HG03196 (cell line): ENCODE measurements around the gene INTS6.
A peak's percentile ranks its signal among the peaks of the same experiment; 100 is the strongest.

Experiments
- ATAC-seq: cut with Tn5 transposase; IDR thresholded peaks from one replicate; pipeline ENCODE4 v1.9.1; 2021; ENCODE audit not compliant: unreplicated experiment

INTS6 gene

GRCh38 chr13:51455532-51455931 is 2.7 kb upstream of the INTS6 start:
- no peak for ATAC-seq

GRCh38 chr13:51453959-51454703 is 1.3 kb upstream of the INTS6 start:
- ATAC-seq = no peak

- ATAC-seq = peak; percentile 40
Observed at GRCh38 chr13:51453207-51453958, 547 bp upstream of the INTS6 start.

- ATAC-seq = peak; percentile 8
Observed at GRCh38 chr13:51451467-51452360, 1.1 kb downstream of the INTS6 start.

- ATAC-seq = no peak
Observed at GRCh38 chr13:51451134-51451466, 1.7 kb downstream of the INTS6 start.

GRCh38 chr13:51449018-51449417 is 3.8 kb downstream of the INTS6 start:
- no peak for ATAC-seq

GRCh38 chr13:51444922-51445321 is 7.9 kb downstream of the INTS6 start:
- ATAC-seq = no peak

- no peak for ATAC-seq
Observed at GRCh38 chr13:51440381-51440780, 12.5 kb downstream of the INTS6 start.

- ATAC-seq = no peak
Observed at GRCh38 chr13:51437550-51438127, 15.2 kb downstream of the INTS6 start.

- no peak for ATAC-seq
Observed at GRCh38 chr13:51435002-51435578, 17.7 kb downstream of the INTS6 start.

- ATAC-seq = no peak
Observed at GRCh38 chr13:51432576-51432975, 20.3 kb downstream of the INTS6 start.

GRCh38 chr13:51426982-51427381 is 25.9 kb downstream of the INTS6 start:
- ATAC-seq = no peak

- no peak for ATAC-seq
Observed at GRCh38 chr13:51425410-51426042, 27.3 kb downstream of the INTS6 start.

- ATAC-seq = no peak
Observed at GRCh38 chr13:51423766-51424165, 29.1 kb downstream of the INTS6 start.

- no peak for ATAC-seq
Observed at GRCh38 chr13:51422484-51422883, 30.4 kb downstream of the INTS6 start.

- ATAC-seq = no peak
Observed at GRCh38 chr13:51420681-51421490, 31.9 kb downstream of the INTS6 start.

GRCh38 chr13:51419001-51419636 is 33.7 kb downstream of the INTS6 start:
- no peak for ATAC-seq

- ATAC-seq = no peak
Observed at GRCh38 chr13:51417716-51418115, 35.1 kb downstream of the INTS6 start.

GRCh38 chr13:51416107-51416506 is 36.7 kb downstream of the INTS6 start:
- ATAC-seq = no peak
